Measurements from ENCODE around the gene MBLAC1.
"Not testable (repeated sequence)": the region's sequence is repeated elsewhere in the genome, so short reads cannot be mapped to it uniquely, and the experiment has no call there.

MBLAC1 gene

GRCh38 chr7:100122067-100122466, 4.7 kb upstream of the MBLAC1 start:
- in situ Hi-C loops (cut with MboI; ENCODE audit: low sequenced_read_pairs) = no loop called here

- in situ Hi-C loops (cut with MboI; ENCODE audit: low sequenced_read_pairs) = no loop called here
These were observed 4.2 kb upstream of the MBLAC1 start for GRCh38 chr7:100122568-100122967.

- in situ Hi-C loops (cut with MboI; ENCODE audit: low sequenced_read_pairs) = no loop called here
These were observed 2.2 kb upstream of the MBLAC1 start for GRCh38 chr7:100124301-100125230.

- in situ Hi-C loops (cut with MboI; ENCODE audit: low sequenced_read_pairs) = no loop called here
These were observed 382 bp upstream of the MBLAC1 start for GRCh38 chr7:100126239-100126930.

GRCh38 chr7:100127866-100128636, 1.3 kb downstream of the MBLAC1 start:
- in situ Hi-C loops (cut with MboI; ENCODE audit: low sequenced_read_pairs) = no loop called here

GRCh38 chr7:100128637-100128963, 1.8 kb downstream of the MBLAC1 start:
- in situ Hi-C loops (cut with MboI; ENCODE audit: low sequenced_read_pairs) = no loop called here

- in situ Hi-C loops (cut with MboI; ENCODE audit: low sequenced_read_pairs) = loop anchor here (10.0 kb wide), 1 partner anchor 75 kb away; no protein-coding TSS in a partner anchor
These were observed 3.4 kb downstream of the MBLAC1 start for GRCh38 chr7:100130220-100130607.

GRCh38 chr7:100130608-100131453, 4.1 kb downstream of the MBLAC1 start:
- in situ Hi-C loops (cut with MboI; ENCODE audit: low sequenced_read_pairs) = loop anchor here (10.0 kb wide), 1 partner anchor 74 kb away; no protein-coding TSS in a partner anchor

- in situ Hi-C loops (cut with MboI; ENCODE audit: low sequenced_read_pairs) = loop anchor here (10.0 kb wide), 1 partner anchor 73 kb away; no protein-coding TSS in a partner anchor
These were observed 5.4 kb downstream of the MBLAC1 start for GRCh38 chr7:100132126-100132525.

GRCh38 chr7:100132697-100133151, 6.0 kb downstream of the MBLAC1 start:
- in situ Hi-C loops (cut with MboI; ENCODE audit: low sequenced_read_pairs) = loop anchor here (10.0 kb wide), 1 partner anchor 72 kb away; no protein-coding TSS in a partner anchor

GRCh38 chr7:100137851-100138760, 11.3 kb downstream of the MBLAC1 start:
- in situ Hi-C loops (cut with MboI; ENCODE audit: low sequenced_read_pairs) = loop anchor here (10.0 kb wide), 1 partner anchor 67 kb away; no protein-coding TSS in a partner anchor

GRCh38 chr7:100141555-100141949, 14.8 kb downstream of the MBLAC1 start:
- in situ Hi-C loops (cut with MboI; ENCODE audit: low sequenced_read_pairs) = no loop called here

GRCh38 chr7:100142461-100142860, 15.7 kb downstream of the MBLAC1 start:
- in situ Hi-C loops (cut with MboI; ENCODE audit: low sequenced_read_pairs) = no loop called here

GRCh38 chr7:100146350-100146749, 19.6 kb downstream of the MBLAC1 start:
- in situ Hi-C loops (cut with MboI; ENCODE audit: low sequenced_read_pairs) = not testable (repeated sequence)

GRCh38 chr7:100147278-100147677, 20.5 kb downstream of the MBLAC1 start:
- in situ Hi-C loops (cut with MboI; ENCODE audit: low sequenced_read_pairs) = no loop called here

- in situ Hi-C loops (cut with MboI; ENCODE audit: low sequenced_read_pairs) = no loop called here
These were observed 21.4 kb downstream of the MBLAC1 start for GRCh38 chr7:100148225-100148558.

- in situ Hi-C loops (cut with MboI; ENCODE audit: low sequenced_read_pairs) = no loop called here
These were observed 22.0 kb downstream of the MBLAC1 start, which contains the start of gene LAMTOR4 for GRCh38 chr7:100148559-100149328. TSS of gene LAMTOR4 (plus strand) at chr7:100148918. CDS start at chr7:100148973, 55 bp downstream.

- in situ Hi-C loops (cut with MboI; ENCODE audit: low sequenced_read_pairs) = no loop called here
These were observed 25.6 kb downstream of the MBLAC1 start for GRCh38 chr7:100152404-100152803.
